Keratinocyte (primary cell): ENCODE data around the gene PPFIBP2.

ENCODE experiments used
- CTCF ChIP-seq, 3 experiments: IDR thresholded peaks in 1 of 3; conservative IDR thresholded peaks in 1 of 3; optimal IDR thresholded peaks in 1 of 3; 2 replicates in 2 of 3; 3 replicates in 1 of 3; pipeline versions ENCODE3 to v1.5.1; 2011; ENCODE audit warnings: low read length in 3 of 3, mild to moderate bottlenecking in 3 of 3, moderate library complexity in 2 of 3, control low read depth in 1 of 3, inconsistent platforms in 1 of 3; ENCODE audit not compliant: insufficient read depth in 2 of 3; ENCODE audit errors: extremely low read depth in 1 of 3
- EZH2 ChIP-seq: IDR thresholded peaks from one replicate; pipeline ENCODE4 v1.6.1; 2012; ENCODE audit warnings: inconsistent platforms, mild to moderate bottlenecking, low read length, moderate library complexity

- TF ChIP-seq EZH2: no peak
- no peak for TF ChIP-seq CTCF (optimal IDR thresholded peaks at IDR 0.05 in 1 of 3, IDR thresholded peaks at IDR 0.05 in 1 of 3, conservative IDR thresholded peaks at IDR 0.05 in 1 of 3; ENCODE audit: extremely low read depth in 1 of 3, insufficient read depth in 2 of 3, low read length in 3 of 3)
Observed at GRCh38 chr11:7501894-7502293, 11.9 kb upstream of the PPFIBP2 start.
